GM19452 (cell line): ENCODE results near the gene CDO1.

Experiments used
- ATAC-seq: cut with Tn5 transposase; IDR thresholded peaks from one replicate; pipeline ENCODE4 v1.9.1; 2021; ENCODE audit not compliant: unreplicated experiment

CDO1 gene

GRCh38 chr5:115795700-115796099 lies 20.8 kb downstream of the CDO1 start:
- no peak for ATAC-seq

DNA sequence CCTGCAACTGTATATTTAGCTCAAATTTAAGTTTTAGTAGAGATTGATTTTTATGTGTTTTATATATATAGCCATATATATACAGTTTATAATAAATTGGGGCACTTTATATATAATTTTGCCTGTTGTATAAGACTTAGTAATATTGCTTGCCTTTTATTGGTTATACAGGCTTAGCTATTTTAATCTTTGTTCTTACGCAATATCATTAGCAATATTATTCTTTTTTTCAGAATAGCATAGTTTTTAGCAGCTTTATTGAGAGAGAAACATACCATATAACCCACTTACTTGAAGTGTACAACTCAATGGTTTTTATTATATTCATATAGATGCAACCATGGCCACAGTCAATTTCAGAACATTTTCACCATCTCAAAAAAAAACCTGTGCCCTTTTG lies 28.0 kb downstream of the CDO1 start:
- ATAC-seq = no peak

DNA sequence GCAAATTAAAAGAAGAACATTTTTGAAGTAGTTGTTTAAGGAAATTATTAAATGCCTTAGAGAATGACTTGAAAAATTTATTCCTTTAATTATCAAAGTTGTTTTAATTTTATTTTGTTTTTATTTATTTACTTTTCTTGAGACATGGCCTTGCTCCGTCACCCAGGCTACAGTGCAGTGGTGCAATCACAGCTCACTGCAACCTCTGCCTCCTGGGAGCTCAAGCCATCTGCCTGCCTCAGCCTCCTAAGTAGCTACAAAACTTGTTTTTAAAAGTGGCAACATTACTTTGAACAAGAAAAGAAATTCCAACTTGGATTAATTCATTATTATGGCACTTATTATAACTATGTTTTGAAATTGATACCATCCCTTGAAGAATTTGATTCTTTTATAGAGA lies 29.0 kb downstream of the CDO1 start:
- no peak for ATAC-seq

DNA sequence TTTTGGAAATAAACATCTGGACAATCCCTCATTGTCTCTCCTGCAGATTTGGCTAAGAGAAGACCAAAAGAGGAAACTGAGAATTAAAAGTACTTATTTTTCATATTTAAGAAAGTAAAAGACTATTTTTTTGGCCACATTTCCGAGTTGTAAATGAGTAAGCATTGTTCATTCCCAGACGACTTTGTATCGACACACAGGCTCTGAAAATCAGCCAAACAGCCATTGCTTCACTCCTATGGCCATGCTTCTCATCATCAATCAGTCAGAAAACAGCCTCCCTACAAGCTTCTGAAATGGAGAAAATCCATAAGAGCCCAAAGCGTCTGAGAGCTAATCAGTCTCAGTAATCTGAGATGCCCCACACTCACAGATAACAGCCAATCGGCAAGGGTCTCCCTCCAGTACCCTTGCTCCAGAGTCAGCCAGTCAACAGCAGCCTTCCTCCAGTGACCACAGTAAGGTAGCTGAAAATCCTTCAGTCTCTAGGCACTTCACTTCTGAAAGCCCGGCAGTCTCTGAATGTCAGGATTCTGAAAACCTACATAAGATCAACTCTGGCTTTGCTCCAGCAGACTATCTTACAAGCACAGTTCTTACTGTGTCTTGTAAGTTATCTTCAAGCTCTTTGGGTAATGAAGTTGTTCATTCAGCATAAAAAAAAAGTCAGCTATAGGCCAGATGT lies 30.9 kb downstream of the CDO1 start:
- ATAC-seq = no peak

- no peak for ATAC-seq
Observed at GRCh38 chr5:115778417-115778816, 38.0 kb downstream of the CDO1 start.

DNA sequence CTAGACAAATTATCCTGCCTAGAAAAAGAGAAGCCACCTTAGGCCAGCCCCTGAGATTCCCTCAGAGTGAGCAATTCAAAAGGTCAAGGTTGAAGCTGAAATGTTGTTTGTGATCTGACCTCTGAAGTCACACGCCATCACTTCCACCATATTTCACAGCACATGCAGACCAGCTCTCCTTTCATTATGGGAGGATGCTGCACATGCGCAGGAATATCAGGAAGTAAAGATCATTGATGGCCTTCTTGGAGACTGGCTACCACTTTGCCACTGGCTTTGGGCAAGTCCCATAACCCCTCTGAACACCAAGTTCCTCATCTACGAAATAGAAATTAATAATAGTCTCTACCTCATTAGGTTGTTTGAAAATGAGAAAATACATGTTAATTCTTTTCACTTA lies 39.5 kb downstream of the CDO1 start:
- no peak for ATAC-seq

GRCh38 chr5:115775999-115776398 lies 40.5 kb downstream of the CDO1 start:
- no peak for ATAC-seq

DNA sequence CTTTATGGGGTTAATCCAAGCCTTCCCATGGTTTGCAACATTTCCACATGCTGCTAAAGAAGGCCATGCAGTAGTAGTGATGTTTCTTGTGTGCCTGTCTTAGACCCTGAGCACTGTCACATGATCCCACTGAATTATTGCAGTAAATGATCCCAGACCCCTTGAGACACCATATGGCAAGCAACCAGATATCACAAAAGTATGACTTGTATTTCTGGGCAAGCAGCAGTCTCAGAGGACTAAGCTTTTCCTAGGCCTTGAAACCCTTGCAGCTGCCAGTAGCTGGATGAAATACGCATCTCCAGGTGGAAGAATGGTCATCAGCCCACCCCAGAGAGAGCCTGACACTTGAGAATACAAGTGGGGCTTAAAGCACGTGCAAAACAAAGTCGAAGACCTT lies 41.8 kb downstream of the CDO1 start:
- no peak for ATAC-seq

DNA sequence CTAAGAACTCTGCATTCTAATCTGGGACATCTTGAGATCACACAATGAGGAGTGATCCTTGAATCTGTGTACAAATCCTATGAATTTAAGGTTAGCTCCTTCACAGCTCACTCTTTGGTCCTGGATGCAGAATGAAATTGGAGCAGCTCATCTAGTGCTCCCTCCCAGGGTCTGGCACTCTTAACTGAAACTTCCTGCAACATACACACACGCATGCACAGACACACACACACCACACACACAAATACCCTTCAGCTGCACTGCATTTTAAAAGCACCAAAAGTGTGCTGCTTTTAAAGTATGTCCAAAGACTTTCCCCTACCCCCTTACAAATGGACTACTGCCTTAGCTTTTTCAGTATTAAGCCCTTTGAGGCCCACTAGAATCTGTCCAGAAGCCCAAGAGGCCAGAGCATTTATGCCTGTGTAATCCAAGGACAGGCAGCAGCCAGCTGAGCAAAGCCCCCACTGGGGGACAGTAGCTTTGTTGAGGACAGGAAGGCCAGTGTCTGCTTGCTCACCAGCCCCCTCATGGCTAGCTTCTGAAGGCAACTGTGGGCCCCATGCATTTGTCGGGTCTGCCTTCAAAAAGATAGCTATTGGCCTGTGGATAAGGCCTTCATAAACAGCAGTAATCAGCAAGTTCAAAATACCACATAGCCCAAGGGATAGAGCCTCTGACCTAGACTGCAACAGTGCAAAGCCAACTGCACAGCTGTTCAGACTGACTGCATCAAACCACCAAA lies 43.6 kb downstream of the CDO1 start:
- ATAC-seq = no peak

GRCh38 chr5:115770466-115770865 lies 46.0 kb downstream of the CDO1 start:
- ATAC-seq = no peak

DNA sequence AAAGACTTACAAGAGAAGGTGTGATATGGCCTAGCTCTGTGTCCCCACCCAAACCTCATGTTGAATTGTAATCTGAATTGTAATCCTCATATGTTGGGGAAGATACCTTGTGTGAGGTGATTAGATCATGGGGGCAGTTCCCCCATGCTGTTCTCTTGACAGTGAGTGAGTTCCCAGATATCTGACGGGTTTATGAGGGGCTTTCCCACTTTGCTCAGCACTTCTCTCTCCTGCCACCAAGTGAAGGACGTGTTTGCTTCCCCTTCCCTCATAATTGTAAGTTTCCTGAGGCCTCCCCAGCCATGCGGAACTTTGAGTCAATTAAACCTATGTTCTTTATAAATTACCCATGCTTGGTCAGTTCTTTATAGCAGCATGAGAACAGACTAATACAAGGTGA lies 49.0 kb downstream of the CDO1 start:
- no peak for ATAC-seq

DNA sequence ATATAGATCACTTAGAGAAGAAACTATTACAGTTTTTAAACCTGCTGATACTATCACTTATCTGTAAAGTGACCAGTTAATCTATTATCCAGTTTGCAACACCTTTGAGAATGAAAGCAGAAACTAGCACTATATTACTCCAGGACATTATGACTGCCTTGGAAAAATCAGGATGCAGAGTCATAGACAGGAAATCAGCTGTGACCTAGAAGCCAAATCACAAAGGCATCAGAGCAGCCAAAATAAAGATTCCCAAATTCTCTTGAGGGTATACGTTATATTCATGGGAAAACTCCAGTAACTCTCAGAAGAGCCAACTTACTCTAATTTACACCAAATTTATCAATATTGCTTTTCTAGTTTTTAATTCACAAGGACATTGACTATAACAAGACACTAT lies 49.9 kb downstream of the CDO1 start:
- no peak for ATAC-seq

GRCh38 chr5:115758356-115758755 lies 58.1 kb downstream of the CDO1 start:
- ATAC-seq = no peak

DNA sequence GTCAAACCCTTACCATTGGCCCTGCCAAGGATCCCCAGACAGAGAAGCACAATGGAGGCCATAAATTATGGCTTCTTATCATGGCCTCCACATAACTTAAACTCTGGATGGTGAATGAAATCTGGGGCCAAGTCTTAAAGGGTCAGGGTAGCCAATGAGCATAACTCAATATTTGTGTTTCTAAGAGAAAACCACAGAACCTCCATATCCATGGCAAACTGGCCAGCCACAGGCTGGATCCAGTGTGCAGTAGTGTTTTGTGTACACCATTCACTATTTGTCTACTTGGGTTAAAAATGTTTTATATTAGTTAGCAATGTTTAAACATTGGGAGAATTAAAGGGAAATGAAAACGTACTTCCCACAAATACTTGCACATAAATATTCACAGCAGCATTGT lies 60.8 kb downstream of the CDO1 start:
- ATAC-seq = no peak
